Measurements from ENCODE around the gene DGLUCY.
"Not testable (repeated sequence)": the region's sequence is repeated elsewhere in the genome, so short reads cannot be mapped to it uniquely, and the experiment has no call there.

Gene DGLUCY

GRCh38 chr14:91214306-91214705, 100.4 kb downstream of the DGLUCY start:
- no peak for DNase-seq

- DNase-seq, result no peak
Measured at GRCh38 chr14:91215381-91215780, 101.5 kb downstream of the DGLUCY start.

- DNase-seq, result no peak
Measured at GRCh38 chr14:91216731-91217226, 102.9 kb downstream of the DGLUCY start.

- no peak for DNase-seq
Measured at GRCh38 chr14:91218014-91218413, 104.1 kb downstream of the DGLUCY start.

GRCh38 chr14:91219517-91220389, 105.9 kb downstream of the DGLUCY start:
- no peak for DNase-seq

- no peak for DNase-seq
Measured at GRCh38 chr14:91220581-91221000, 106.7 kb downstream of the DGLUCY start.

- DNase-seq, result no peak
Measured at GRCh38 chr14:91221270-91221669, 107.4 kb downstream of the DGLUCY start.

- DNase-seq, result no peak
Measured at GRCh38 chr14:91223028-91223783, 109.3 kb downstream of the DGLUCY start.

- no peak for DNase-seq
Measured at GRCh38 chr14:91225025-91225424, 111.2 kb downstream of the DGLUCY start.

- not testable (repeated sequence) for DNase-seq
Measured at GRCh38 chr14:91226360-91226759, 112.5 kb downstream of the DGLUCY start.

- DNase-seq, result no peak
Measured at GRCh38 chr14:91227183-91227628, 113.3 kb downstream of the DGLUCY start.

GRCh38 chr14:91228112-91229004, 114.5 kb downstream of the DGLUCY start:
- DNase-seq, result peak; percentile 73

- DNase-seq, result no peak
Measured at GRCh38 chr14:91229005-91229382, 115.1 kb downstream of the DGLUCY start.

GRCh38 chr14:91229743-91230200, 115.9 kb downstream of the DGLUCY start:
- DNase-seq, result peak; percentile 55

- no peak for DNase-seq
Measured at GRCh38 chr14:91230397-91231035, 116.6 kb downstream of the DGLUCY start.

GRCh38 chr14:91231446-91231845, 117.6 kb downstream of the DGLUCY start:
- DNase-seq, result no peak

GRCh38 chr14:91232052-91232451, 118.2 kb downstream of the DGLUCY start:
- DNase-seq, result no peak

GRCh38 chr14:91232603-91233002, 118.7 kb downstream of the DGLUCY start:
- DNase-seq, result no peak

- DNase-seq, result no peak
Measured at GRCh38 chr14:91233936-91234790, 120.3 kb downstream of the DGLUCY start.

GRCh38 chr14:91234791-91235114, 120.9 kb downstream of the DGLUCY start:
- DNase-seq, result no peak

- DNase-seq, result no peak
Measured at GRCh38 chr14:91235841-91236240, 122.0 kb downstream of the DGLUCY start.

All from CD4-positive, alpha-beta T cell treated with Interferon gamma for 1 hour (primary cell).